HCT116 (cell line): ENCODE measurements around the gene POLR3G. TPM values are rescaled to one million over a fixed set of nuclear protein-coding genes. Genes with fewer than 3 reads are reported as not detected.

Experiments
- ATAC-seq: fragments of 200-7000 bp; cut with Tn5 transposase; 2 replicates; pipeline ENCODE4 v1.9.1; 2020; ENCODE audit warnings: mild to moderate bottlenecking, moderate library complexity
- BruUV-seq: library from RNA; stranded (reverse); fragments of 400-500 nt; replicated peaks from 2 replicates; lab custom pipeline; 2021; lab: Mats Ljungman, UMichigan
- CTCF ChIA-PET: fragments of 300-600 bp; sonication (Branson Sonifier 250); formaldehyde crosslinking; loops from one replicate; lab custom pipeline; 2021; ENCODE audit warnings: antibody characterized with exemption; lab: Charles Lee
- POLR2A ChIA-PET: fragments of 300-600, 350-600 bp; sonication (Branson Sonifier 250); formaldehyde crosslinking; loops from one replicate; lab custom pipeline; 2021; ENCODE audit warnings: antibody characterized with exemption; lab: Charles Lee
- RAD21 ChIA-PET, 2 experiments: fragments of 300-600 bp; sonication (Branson Sonifier 250); formaldehyde crosslinking; loops; one replicate each; lab custom pipeline; 2023; ENCODE audit warnings: low total read pairs in 2 of 2; ENCODE audit not compliant: uncharacterized antibody in 2 of 2, unreplicated experiment in 2 of 2, low non-redundant PET in 1 of 2; lab: Charles Lee
- DNase-seq: peaks from one replicate; pipeline ENCODE4 v3.0.0-alpha.2; 2010; ENCODE audit warnings: low read depth, low spot score
- H2AFZ ChIP-seq: fragments of 200-600 bp; shearing (Covaris generic), sonication (generic); 2 replicates; pipeline ENCODE4 v1.6.1; 2017; ENCODE audit warnings: low read depth, mixed run types, mixed read lengths, antibody characterized with exemption, low read length; ENCODE audit not compliant: poor library complexity, severe bottlenecking
- H3K27ac ChIP-seq: 2 replicates; pipeline ENCODE4 v1.5.1; 2012; ENCODE audit warnings: low read depth, low read length
- H3K27me3 ChIP-seq: fragments of 200-600 bp; sonication (generic); 2 replicates; pipeline ENCODE4 v1.6.1; 2016; ENCODE audit warnings: mixed run types, low read length, mixed read lengths; ENCODE audit not compliant: insufficient read depth
- H3K36me3 ChIP-seq, 2 experiments: fragments of 200-500 bp in 1 of 2; fragments of 200-600 bp in 1 of 2; sonication (Bioruptor generic) in 1 of 2; sonication (generic) in 1 of 2; 2 replicates each; pipeline versions ENCODE4 v1.5.1 to v1.6.1; 2014 to 2016; ENCODE audit warnings: low read length in 2 of 2, inconsistent platforms in 1 of 2, mixed read lengths in 1 of 2, mixed run types in 1 of 2; ENCODE audit not compliant: insufficient read depth in 2 of 2, control insufficient read depth in 1 of 2
- H3K4me1 ChIP-seq, 2 experiments: fragments of 200-600 bp in 1 of 2; sonication (generic) in 1 of 2; 2 replicates each; pipeline versions ENCODE4 v1.5.1 to v1.6.1; 2012 to 2017; ENCODE audit warnings: low read length in 2 of 2, inconsistent platforms in 1 of 2, mild to moderate bottlenecking in 1 of 2, mixed read lengths in 1 of 2, mixed run types in 1 of 2, moderate library complexity in 1 of 2; ENCODE audit not compliant: insufficient read depth in 2 of 2, control insufficient read depth in 1 of 2
- H3K4me2 ChIP-seq: fragments of 200-600 bp; sonication (generic); 2 replicates; pipeline ENCODE4 v1.6.1; 2017; ENCODE audit warnings: mixed run types, low read length, mixed read lengths
- H3K4me3 ChIP-seq, 2 experiments: fragments of 200-600 bp in 1 of 2; sonication (generic) in 1 of 2; replicated peaks in 1 of 2; 2 replicates each; pipeline ENCODE4 v1.5.1; 2011 to 2016; ENCODE audit warnings: low read length in 2 of 2, control low read depth in 1 of 2, low read depth in 1 of 2, mild to moderate bottlenecking in 1 of 2, mixed read lengths in 1 of 2, mixed run types in 1 of 2
- H3K79me2 ChIP-seq: fragments of 200-600 bp; sonication (generic); 2 replicates; pipeline ENCODE4 v1.6.1; 2017; ENCODE audit warnings: mild to moderate bottlenecking, mixed run types, low read length, moderate library complexity, mixed read lengths; ENCODE audit not compliant: insufficient read depth
- H3K9ac ChIP-seq: fragments of 200-600 bp; sonication (generic); 2 replicates; pipeline ENCODE4 v1.6.1; 2016; ENCODE audit warnings: low read length, mixed read lengths
- H3K9me2 ChIP-seq: fragments of 200-600 bp; sonication (generic), shearing (Covaris generic); 2 replicates; pipeline ENCODE4 v1.6.1; 2017; ENCODE audit warnings: mixed run types, mild to moderate bottlenecking, moderate library complexity; ENCODE audit not compliant: insufficient read depth
- H3K9me3 ChIP-seq, 2 experiments: fragments of 200-500 bp in 1 of 2; fragments of 200-600 bp in 1 of 2; sonication (Bioruptor generic) in 1 of 2; sonication (generic) in 1 of 2; 2 replicates each; pipeline ENCODE4 v1.6.1; 2014 to 2017; ENCODE audit warnings: low read length in 2 of 2, mixed read lengths in 2 of 2, inconsistent platforms in 1 of 2, low read depth in 1 of 2, mild to moderate bottlenecking in 1 of 2, mixed run types in 1 of 2, moderate library complexity in 1 of 2; ENCODE audit not compliant: control insufficient read depth in 1 of 2, insufficient read depth in 1 of 2
- H4K20me1 ChIP-seq: fragments of 200-600 bp; sonication (generic), shearing (Covaris generic); 2 replicates; pipeline ENCODE4 v1.6.1; 2017; ENCODE audit warnings: mixed run types, mild to moderate bottlenecking, moderate library complexity; ENCODE audit not compliant: insufficient read depth
- CEBPB ChIP-seq: IDR thresholded peaks from 2 replicates; pipeline ENCODE4 v1.6.1; 2012; ENCODE audit warnings: low read depth
- EGR1 ChIP-seq: IDR thresholded peaks from 2 replicates; pipeline ENCODE4 v1.6.1; 2012; ENCODE audit warnings: low read depth
- EZH2phosphoT487 ChIP-seq: fragments of 200-600 bp; IDR thresholded peaks from 2 replicates; pipeline ENCODE4 v1.6.1; 2018; ENCODE audit warnings: antibody characterized with exemption, borderline replicate concordance
- SIN3A ChIP-seq: IDR thresholded peaks from 2 replicates; pipeline ENCODE4 v1.6.1; 2012; ENCODE audit warnings: low read depth
- ZNF274 ChIP-seq: fragments of 200-500 bp; sonication (Bioruptor generic); IDR thresholded peaks from 2 replicates; pipeline ENCODE4 v1.6.1; 2014; ENCODE audit warnings: mild to moderate bottlenecking, low read depth, low read length, inconsistent platforms
- intact Hi-C: fragments of 100-400 bp; cut with micrococcal nuclease; formaldehyde crosslinking; loops from 2 replicates; pipeline ENCODE4 v1.10.0; 2022
- total RNA-seq: library from RNA; stranded (reverse); gene quantifications from one replicate; pipeline ENCODE4 v1.2.1, GENCODE V29; 2021; ENCODE audit not compliant: unreplicated experiment

Gene POLR3G
- total RNA-seq, 1 experiment from 2014 or later = 44.8 TPM

DNA sequence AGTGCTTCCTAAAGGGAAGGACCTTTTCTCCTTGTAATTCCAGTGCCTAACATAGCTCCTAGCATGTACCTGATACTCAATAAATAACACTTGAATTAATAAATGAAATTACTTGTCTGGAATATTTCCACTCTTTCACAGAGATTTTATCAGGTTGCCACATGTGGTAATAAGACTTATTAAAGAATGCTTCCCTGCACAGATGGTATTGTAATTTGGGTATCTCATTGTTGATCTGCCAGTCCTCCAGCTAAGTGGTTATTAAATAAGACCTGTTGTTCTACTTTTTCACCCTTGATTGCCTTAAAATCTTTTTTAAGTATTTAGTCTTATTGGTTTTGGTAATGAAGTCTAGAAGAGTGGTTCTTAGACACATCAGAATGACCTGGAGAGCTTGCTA is 37.0 kb upstream of the POLR3G start:
- no peaks in the 10 kb centered on the region for H3K79me2 ChIP-seq
- no peaks in the 10 kb centered on the region for H3K36me3 ChIP-seq
- no TSS peak for BruUV-seq
- H3K9me3 ChIP-seq = no peaks in the 10 kb centered on the region
- intact Hi-C loops = loop anchor here (5.0 kb wide), 1 partner anchor 165 kb away; no protein-coding TSS in a partner anchor
- no peak for ATAC-seq
- H3K4me1 ChIP-seq = no peaks in the 10 kb centered on the region; a peak in 1 of 4 replicates
- no peak overlapping the region for H3K27ac ChIP-seq
- H4K20me1 ChIP-seq = no peaks in the 10 kb centered on the region
- ChIA-PET RAD21 (no interaction called here), POLR2A (no interaction called here), CTCF (interaction anchor here (3.0 kb wide), 1 partner anchor 345 kb away, joined by 21 read pairs; no protein-coding TSS in a partner anchor)
- DNase-seq = no peak
- no peaks in the 10 kb centered on the region for H3K27me3 ChIP-seq
- TF ChIP-seq SIN3A (no peak), EZH2phosphoT487 (no peak), CEBPB (no peak)
- TF ChIP-seq, all 23 proteins: peak for 0
- Histone ChIP-seq H3K4me2 (no peak overlapping the region), H2AFZ (no peak overlapping the region), H3K9ac (no peak overlapping the region), H3K4me3 (no peak overlapping the region), H3K9me2 (no peaks in the 10 kb centered on the region)

GRCh38 chr5:90438100-90438499 is 36.6 kb upstream of the POLR3G start:
- H2AFZ ChIP-seq = no peak overlapping the region
- CTCF ChIA-PET = interaction anchor here (1.0 to 3.0 kb wide), 2 partner anchors 10 to 345 kb away, joined by 4 to 21 read pairs; no protein-coding TSS in a partner anchor
- no peaks in the 10 kb centered on the region for H3K9me3 ChIP-seq
- no peak overlapping the region for H3K4me3 ChIP-seq
- no peaks in the 10 kb centered on the region for H3K36me3 ChIP-seq
- no TSS peak for BruUV-seq
- no peak overlapping the region for H3K27ac ChIP-seq
- H3K4me2 ChIP-seq = no peak overlapping the region
- no peaks in the 10 kb centered on the region for H3K27me3 ChIP-seq
- no peak for ATAC-seq
- intact Hi-C loops = loop anchor here (5.0 kb wide), 1 partner anchor 164 kb away; no protein-coding TSS in a partner anchor
- DNase-seq = no peak
- no peak overlapping the region for H3K9ac ChIP-seq
- H3K79me2 ChIP-seq = no peaks in the 10 kb centered on the region
- RAD21 ChIA-PET = no interaction called here
- no peaks in the 10 kb centered on the region for H3K9me2 ChIP-seq
- no peaks in the 10 kb centered on the region; a peak in 1 of 4 replicates for H3K4me1 ChIP-seq
- POLR2A ChIA-PET = no interaction called here
- no peaks in the 10 kb centered on the region for H4K20me1 ChIP-seq
- no peak for TF ChIP-seq SIN3A
- no peak for TF ChIP-seq EZH2phosphoT487
- no peak for TF ChIP-seq EGR1
- TF ChIP-seq ZNF274 = no peak
